Vagina (tissue), 2 donors: ENCODE results near the gene TGFA. TPM values are rescaled to one million over a fixed set of nuclear protein-coding genes. Genes with fewer than 3 reads are reported as not detected.
A peak's percentile ranks its signal among the peaks of the same experiment; 100 is the strongest.

Source experiments
- DNase-seq, 2 donors: peaks; one replicate each; pipeline ENCODE4 v3.0.0-alpha.2; 2017; ENCODE audit errors: extremely low spot score in 2 of 2
- H3K27ac ChIP-seq: fragments of 200-600 bp; sonication (generic); one replicate; pipeline ENCODE4 v1.5.1; 2019
- H3K27me3 ChIP-seq: fragments of 200-600 bp; sonication (generic); one replicate; pipeline ENCODE4 v1.5.1; 2019
- H3K36me3 ChIP-seq, 2 donors: fragments of 200-600 bp; sonication (generic); one replicate each; pipeline ENCODE4 v1.5.1; 2017 to 2019
- H3K4me1 ChIP-seq: fragments of 200-600 bp; sonication (generic); one replicate; pipeline ENCODE4 v1.5.1; 2019
- H3K4me3 ChIP-seq, 2 donors: fragments of 200-600 bp; sonication (generic); 1 replicate in 1 of 2; 2 replicates in 1 of 2; pipeline ENCODE4 v1.5.1; 2016 to 2019
- H3K9me3 ChIP-seq: fragments of 200-600 bp; sonication (generic); one replicate; pipeline ENCODE4 v1.5.1; 2019
- POLR2A ChIP-seq, 2 donors: fragments of 450-650 bp; IDR thresholded peaks; one replicate each; pipeline ENCODE4 v1.6.1; 2017; ENCODE audit warnings: antibody characterized with exemption in 2 of 2, mild to moderate bottlenecking in 2 of 2, moderate library complexity in 2 of 2
- POLR2AphosphoS5 ChIP-seq, 2 donors: sonication (generic); formaldehyde crosslinking; IDR thresholded peaks; one replicate each; pipeline ENCODE4 v1.9.0; 2017; ENCODE audit warnings: antibody characterized with exemption in 2 of 2, mild to moderate bottlenecking in 2 of 2, low read depth in 1 of 2; ENCODE audit not compliant: insufficient read depth in 1 of 2
- intact Hi-C: fragments of 100-400 bp; cut with DNase I; formaldehyde crosslinking; loops from one replicate; pipeline ENCODE4 v1.15.1; 2023
- total RNA-seq: library from RNA; depleted of rRNA; stranded (reverse); fragments of >200 nt; gene quantifications from one replicate; pipeline ENCODE4 v1.2.3, GENCODE V29; 2016
- TF ChIP-seq, protein P1 (sequence below), 3 experiments: fragments of 450-650 bp in 2 of 3; fragments of 200-600 bp in 1 of 3; sonication (generic) in 1 of 3; IDR thresholded peaks; one replicate each; pipeline ENCODE4 v1.5.1; 2017 to 2019; ENCODE audit warnings: antibody characterized with exemption in 3 of 3, mild to moderate bottlenecking in 2 of 3, moderate library complexity in 2 of 3

Gene TGFA
- total RNA-seq, 1 donor from 2014 or later, result 27.7 TPM

DNA sequence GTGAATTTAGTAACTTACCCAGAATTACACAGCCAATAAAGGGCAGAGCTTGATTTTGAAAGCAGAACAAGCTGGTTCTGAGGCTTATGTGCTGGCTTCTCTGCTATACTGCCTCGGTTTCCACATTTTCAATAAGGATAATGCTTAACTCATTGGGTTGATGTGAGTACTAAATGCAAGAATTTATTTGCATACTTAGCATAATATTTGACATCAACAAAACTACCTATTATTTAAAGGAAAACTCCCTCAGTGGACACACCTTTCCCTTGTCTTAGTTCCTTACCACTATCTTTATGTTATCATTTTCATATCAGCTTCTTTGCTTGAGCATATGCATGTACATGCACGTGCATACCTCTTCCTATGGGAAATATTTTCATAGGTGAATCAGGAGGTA is 3.0 kb upstream of the TGFA start:
- no peak for TF ChIP-seq POLR2AphosphoS5 (IDR thresholded peaks at IDR 0.05; ENCODE audit: insufficient read depth in 1 of 2, low read depth in 1 of 2)
- TF ChIP-seq, protein P1, sequence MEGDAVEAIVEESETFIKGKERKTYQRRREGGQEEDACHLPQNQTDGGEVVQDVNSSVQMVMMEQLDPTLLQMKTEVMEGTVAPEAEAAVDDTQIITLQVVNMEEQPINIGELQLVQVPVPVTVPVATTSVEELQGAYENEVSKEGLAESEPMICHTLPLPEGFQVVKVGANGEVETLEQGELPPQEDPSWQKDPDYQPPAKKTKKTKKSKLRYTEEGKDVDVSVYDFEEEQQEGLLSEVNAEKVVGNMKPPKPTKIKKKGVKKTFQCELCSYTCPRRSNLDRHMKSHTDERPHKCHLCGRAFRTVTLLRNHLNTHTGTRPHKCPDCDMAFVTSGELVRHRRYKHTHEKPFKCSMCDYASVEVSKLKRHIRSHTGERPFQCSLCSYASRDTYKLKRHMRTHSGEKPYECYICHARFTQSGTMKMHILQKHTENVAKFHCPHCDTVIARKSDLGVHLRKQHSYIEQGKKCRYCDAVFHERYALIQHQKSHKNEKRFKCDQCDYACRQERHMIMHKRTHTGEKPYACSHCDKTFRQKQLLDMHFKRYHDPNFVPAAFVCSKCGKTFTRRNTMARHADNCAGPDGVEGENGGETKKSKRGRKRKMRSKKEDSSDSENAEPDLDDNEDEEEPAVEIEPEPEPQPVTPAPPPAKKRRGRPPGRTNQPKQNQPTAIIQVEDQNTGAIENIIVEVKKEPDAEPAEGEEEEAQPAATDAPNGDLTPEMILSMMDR (IDR thresholded peaks at IDR 0.05), result no peak
- TF ChIP-seq POLR2A (IDR thresholded peaks at IDR 0.05), result no peak
- Histone ChIP-seq H3K4me3 (no peak overlapping the region), H3K36me3 (no peaks in the 10 kb centered on the region), H3K27me3 (no peaks in the 10 kb centered on the region), H3K27ac (no peak overlapping the region), H3K9me3 (no peaks in the 10 kb centered on the region), H3K4me1 (peaks cover 24% of the 10 kb centered on the region)
- no peak for DNase-seq
- intact Hi-C loops, result no loop called here

DNA sequence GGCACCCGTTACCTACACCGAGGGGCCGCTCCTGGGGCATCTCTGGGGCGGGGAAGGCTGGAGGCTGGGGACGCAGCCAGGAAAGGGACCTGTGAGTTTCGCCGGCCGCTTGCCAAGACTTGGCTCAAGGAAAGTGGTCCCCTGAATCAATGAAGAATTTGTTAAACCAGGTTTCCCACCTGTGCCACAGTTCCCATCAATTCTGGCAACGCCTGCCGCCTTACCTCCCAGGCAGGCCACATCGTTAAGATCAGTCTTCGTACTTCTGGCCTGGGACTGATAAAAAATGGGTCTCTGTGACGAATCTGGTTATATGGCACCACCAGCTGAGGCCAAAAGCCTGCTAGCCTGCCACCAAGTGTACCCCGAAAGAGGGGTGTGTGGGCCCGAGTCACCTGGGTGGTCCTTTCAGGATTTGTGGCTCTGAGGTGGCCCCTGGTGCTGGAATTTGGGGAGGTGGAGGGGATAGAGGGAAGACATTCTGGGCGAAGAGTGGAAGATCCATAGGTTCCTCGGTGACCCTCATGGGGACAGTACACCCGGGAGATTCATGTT is 789 bp upstream of the TGFA start:
- Histone ChIP-seq H3K4me1 (peaks cover 24% of the 10 kb centered on the region), H3K9me3 (no peaks in the 10 kb centered on the region), H3K27ac (peak overlapping the region; percentile 49), H3K27me3 (no peaks in the 10 kb centered on the region), H3K36me3 (no peaks in the 10 kb centered on the region), H3K4me3 (peak overlapping the region; percentile 51 to 69)
- DNase-seq, result no peak
- TF ChIP-seq, protein P1 (IDR thresholded peaks at IDR 0.05), result peak in 1 of 3 experiments; percentile 12
- no peak for TF ChIP-seq POLR2A (IDR thresholded peaks at IDR 0.05)
- TF ChIP-seq POLR2AphosphoS5 (IDR thresholded peaks at IDR 0.05; ENCODE audit: insufficient read depth in 1 of 2, low read depth in 1 of 2), result no peak
- intact Hi-C loops, result no loop called here

DNA sequence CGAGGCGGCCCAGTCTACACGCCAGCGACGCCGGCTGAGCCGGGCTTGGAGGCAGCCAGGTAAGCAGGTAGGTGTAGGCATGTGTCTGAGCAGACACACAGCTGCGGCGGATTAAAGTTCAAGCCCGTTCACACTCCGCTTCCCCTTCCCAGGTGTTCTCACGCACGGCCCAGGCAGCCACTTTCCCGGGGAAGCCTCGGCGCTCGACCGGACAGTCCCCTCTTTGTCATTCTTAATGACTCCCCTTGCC is 367 bp downstream of the TGFA start:
- no peak for DNase-seq
- TF ChIP-seq POLR2AphosphoS5 (IDR thresholded peaks at IDR 0.05; ENCODE audit: insufficient read depth in 1 of 2, low read depth in 1 of 2) (no peak), POLR2A (IDR thresholded peaks at IDR 0.05) (no peak)
- TF ChIP-seq, protein P1 (IDR thresholded peaks at IDR 0.05), result no peak
- intact Hi-C loops, result no loop called here
- no peaks in the 10 kb centered on the region for H3K36me3 ChIP-seq
- peak overlapping the region; percentile 51 to 69 for H3K4me3 ChIP-seq
- H3K27ac ChIP-seq, result peak overlapping the region; percentile 49
- H3K9me3 ChIP-seq, result no peaks in the 10 kb centered on the region
- peaks cover 24% of the 10 kb centered on the region for H3K4me1 ChIP-seq
- H3K27me3 ChIP-seq, result no peaks in the 10 kb centered on the region

DNA sequence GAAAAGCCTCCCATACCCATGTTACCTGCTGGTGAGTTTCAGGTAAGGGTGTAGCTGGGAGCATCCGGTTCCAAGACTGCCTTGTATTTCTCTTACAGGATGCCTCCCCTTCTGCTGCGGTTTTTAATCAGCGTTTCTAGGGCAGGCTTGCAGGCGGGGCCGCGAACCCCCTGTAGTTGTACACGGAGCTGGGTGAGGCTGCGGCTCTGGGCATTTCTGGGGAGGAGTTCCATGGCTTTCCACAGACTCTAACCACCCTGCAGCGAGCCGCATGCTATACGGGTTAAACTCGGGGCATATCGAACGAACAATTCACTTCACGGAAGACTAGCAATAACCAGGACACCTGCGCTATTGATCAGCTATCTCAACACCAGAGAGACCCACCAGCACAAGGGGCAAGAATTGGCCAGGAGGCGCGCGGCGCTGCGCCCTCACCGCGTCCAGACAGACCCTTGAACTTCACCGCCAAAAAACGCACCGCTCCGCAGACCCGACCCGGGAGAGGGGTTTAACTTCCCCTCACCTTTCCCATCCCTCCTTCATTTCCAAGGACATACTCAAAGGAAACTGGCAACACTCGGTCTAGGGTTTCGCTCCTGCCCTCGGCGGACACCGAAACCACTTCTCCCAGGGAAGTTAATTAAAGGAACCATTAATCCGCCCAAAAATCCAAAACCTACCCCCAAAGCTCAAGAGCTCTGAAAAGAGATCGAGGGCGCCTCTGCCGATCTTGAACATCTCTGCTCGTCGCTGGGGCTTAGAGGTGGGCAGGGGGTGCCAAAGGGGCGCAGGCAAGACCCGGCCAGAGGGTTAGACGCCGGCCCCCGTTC is 909 bp downstream of the TGFA start:
- H3K9me3 ChIP-seq, result no peaks in the 10 kb centered on the region
- intact Hi-C loops, result no loop called here
- no peak for DNase-seq

More for the DNA sequence above, 909 bp downstream of the TGFA start:
- Histone ChIP-seq H3K4me3 (peak overlapping the region; percentile 51 to 69), H3K36me3 (no peaks in the 10 kb centered on the region), H3K4me1 (peaks cover 24% of the 10 kb centered on the region), H3K27me3 (no peaks in the 10 kb centered on the region), H3K27ac (peak overlapping the region; percentile 49)
- TF ChIP-seq, protein P1 (IDR thresholded peaks at IDR 0.05), result no peak
- no peak for TF ChIP-seq POLR2A (IDR thresholded peaks at IDR 0.05)
- TF ChIP-seq POLR2AphosphoS5 (IDR thresholded peaks at IDR 0.05; ENCODE audit: insufficient read depth in 1 of 2, low read depth in 1 of 2), result no peak
